CD14-positive monocyte (primary cell): ENCODE data around the gene HAUS5. TPM values are rescaled to one million over a fixed set of nuclear protein-coding genes. Genes with fewer than 3 reads are reported as not detected.
A peak's percentile ranks its signal among the peaks of the same experiment; 100 is the strongest.

Experiments
- DNase-seq, 3 donors: peaks; one replicate each; pipeline ENCODE4 v3.0.0-alpha.2; 2011 to 2022
- H2AFZ ChIP-seq: 2 replicates; pipeline ENCODE4 v1.6.0; 2012; ENCODE audit warnings: mild to moderate bottlenecking, low read depth, low read length, inconsistent platforms; ENCODE audit not compliant: insufficient read depth, poor library complexity, severe bottlenecking
- H3K27ac ChIP-seq, 2 donors: 1 replicate in 1 of 2; 2 replicates in 1 of 2; pipeline ENCODE4 v1.5.1; 2012 to 2013; ENCODE audit warnings: low read length in 2 of 2, control low read depth in 1 of 2, inconsistent platforms in 1 of 2, low read depth in 1 of 2, mild to moderate bottlenecking in 1 of 2
- H3K27me3 ChIP-seq, 2 donors: one replicate each; pipeline versions ENCODE4 v1.6.0 to v1.6.1; 2011 to 2013; ENCODE audit warnings: low read length in 2 of 2; ENCODE audit not compliant: control insufficient read depth in 2 of 2, insufficient read depth in 2 of 2
- H3K36me3 ChIP-seq, 2 donors: replicated peaks in 1 of 2; 1 replicate in 1 of 2; 2 replicates in 1 of 2; pipeline versions ENCODE4 v1.5.1 to v1.6.1; 2012 to 2013; ENCODE audit warnings: low read length in 2 of 2, control low read depth in 1 of 2, inconsistent platforms in 1 of 2, mild to moderate bottlenecking in 1 of 2; ENCODE audit not compliant: insufficient read depth in 2 of 2, control insufficient read depth in 1 of 2
- H3K4me1 ChIP-seq, 2 donors: 1 replicate in 1 of 2; 2 replicates in 1 of 2; pipeline versions ENCODE4 v1.5.1 to v1.6.1; 2012 to 2013; ENCODE audit warnings: low read length in 2 of 2, control low read depth in 1 of 2, inconsistent platforms in 1 of 2, mild to moderate bottlenecking in 1 of 2, moderate library complexity in 1 of 2; ENCODE audit not compliant: insufficient read depth in 2 of 2, control insufficient read depth in 1 of 2
- H3K4me2 ChIP-seq: replicated peaks from 2 replicates; pipeline ENCODE3; 2012; ENCODE audit warnings: low read length, moderate library complexity, mild to moderate bottlenecking; ENCODE audit not compliant: poor library complexity, severe bottlenecking; ENCODE audit errors: extremely low read depth
- H3K4me3 ChIP-seq, 3 experiments: fragments of 200-600 bp in 1 of 3; sonication (generic) in 1 of 3; replicated peaks in 1 of 3; 1 replicate in 2 of 3; 2 replicates in 1 of 3; pipeline ENCODE4 v1.5.1; 2011 to 2013; ENCODE audit warnings: low read length in 3 of 3, mild to moderate bottlenecking in 3 of 3, control low read depth in 2 of 3, low read depth in 2 of 3, inconsistent platforms in 1 of 3, moderate library complexity in 1 of 3
- H3K79me2 ChIP-seq: 2 replicates; pipeline ENCODE4 v1.6.0; 2012; ENCODE audit warnings: mild to moderate bottlenecking, control low read depth, inconsistent platforms, low read length, moderate library complexity; ENCODE audit not compliant: insufficient read depth
- H3K9ac ChIP-seq: 2 replicates; pipeline ENCODE4 v1.6.0; 2017; ENCODE audit warnings: low read length, mild to moderate bottlenecking; ENCODE audit not compliant: insufficient read depth, poor library complexity, severe bottlenecking
- H3K9me3 ChIP-seq, 2 donors: replicated peaks in 1 of 2; 1 replicate in 1 of 2; 2 replicates in 1 of 2; pipeline versions ENCODE4 v1.5.1 to v1.6.1; 2012 to 2013; ENCODE audit warnings: low read length in 2 of 2, control low read depth in 1 of 2; ENCODE audit not compliant: control insufficient read depth in 1 of 2, insufficient read depth in 1 of 2
- H4K20me1 ChIP-seq: 2 replicates; pipeline ENCODE4 v1.6.0; 2012; ENCODE audit warnings: mild to moderate bottlenecking, low read length, control low read depth, moderate library complexity; ENCODE audit not compliant: insufficient read depth
- H3K27ac Mint-ChIP-seq, 7 donors: one replicate each; pipeline ENCODE4 v1.8.0; 2020; ENCODE audit warnings: mild to moderate bottlenecking in 7 of 7, mixed read lengths in 7 of 7, moderate library complexity in 6 of 7, inconsistent platforms in 2 of 7
- H3K27me3 Mint-ChIP-seq, 3 donors: one replicate each; pipeline ENCODE4 v1.8.0; 2021 to 2022; ENCODE audit warnings: low read depth in 3 of 3, mild to moderate bottlenecking in 3 of 3, mixed read lengths in 3 of 3, moderate library complexity in 3 of 3, inconsistent platforms in 1 of 3
- H3K36me3 Mint-ChIP-seq, 2 donors: one replicate each; pipeline ENCODE4 v1.8.0; 2020; ENCODE audit warnings: mixed read lengths in 2 of 2, inconsistent platforms in 1 of 2, mild to moderate bottlenecking in 1 of 2
- H3K4me1 Mint-ChIP-seq: one replicate; pipeline ENCODE4 v1.8.0; 2020; ENCODE audit warnings: mild to moderate bottlenecking, mixed read lengths
- H3K4me3 Mint-ChIP-seq, 2 donors: one replicate each; pipeline ENCODE4 v1.8.0; 2020; ENCODE audit warnings: mild to moderate bottlenecking in 2 of 2, mixed read lengths in 2 of 2, moderate library complexity in 1 of 2
- H3K9me3 Mint-ChIP-seq, 7 donors: one replicate each; pipeline ENCODE4 v1.8.0; 2020 to 2022; ENCODE audit warnings: mixed read lengths in 7 of 7, mild to moderate bottlenecking in 6 of 7, moderate library complexity in 6 of 7, inconsistent platforms in 2 of 7
- CTCF ChIP-seq: fragments of 200-600 bp; IDR thresholded peaks from one replicate; pipeline ENCODE4 v1.8.0; 2022; ENCODE audit warnings: antibody characterized with exemption, mild to moderate bottlenecking
- WGBS: methylation state at CpG from one replicate; pipeline ENCODE4 v1.1.5; 2013; ENCODE audit warnings: missing lambda C conversion rate; ENCODE audit not compliant: insufficient coverage; 5-methylcytosine and 5-hydroxymethylcytosine counted together
- intact Hi-C, 2 donors: fragments of 100-400 bp; cut with micrococcal nuclease; formaldehyde crosslinking; loops; one replicate each; pipeline versions ENCODE4 v1.15.0 to v1.15.1; 2023
- polyA plus RNA-seq, 3 donors: library from polyadenylated mRNA; depleted of rRNA in 1 of 3; unstranded in 2 of 3; stranded (reverse) in 1 of 3; fragments of 300-500 nt in 2 of 3; fragments of >200 nt in 1 of 3; fragmentation: Illumina TruSeq in 2 of 3; gene quantifications; 1 replicate in 2 of 3; 2 replicates in 1 of 3; pipeline ENCODE4 v1.2.3, GENCODE V29; 2012 to 2021

HAUS5 gene
- polyA plus RNA-seq, 3 donors, result 0.94 to 6.3 (median 0.99) TPM

- intact Hi-C loops, result no loop called here
- H3K27me3 Mint-ChIP-seq, result peaks cover 42 to 51% (median 50%) of the 10 kb centered on the region in 3 donors
- no peak overlapping the region for H3K27ac ChIP-seq
- 87% methylated on average over 6 of the region's 6 CpGs for WGBS
- H3K4me3 Mint-ChIP-seq, result peak overlapping the region in 1 of 2 donors; percentile 30
- H3K4me1 ChIP-seq, result peaks cover 0 to 6% of the 10 kb centered on the region in 2 donors
- no peak for TF ChIP-seq CTCF
- H3K4me2 ChIP-seq, result no peak overlapping the region
- no peak overlapping the region for H3K27ac Mint-ChIP-seq
- H3K36me3 ChIP-seq, result peaks cover 0 to 9% of the 10 kb centered on the region in 2 donors
- no peak overlapping the region for H2AFZ ChIP-seq
- DNase-seq, result no peak
- peaks cover 0 to 2% of the 10 kb centered on the region in 2 donors for H3K36me3 Mint-ChIP-seq
- H3K9ac ChIP-seq, result no peak overlapping the region
- H3K9me3 ChIP-seq, result peaks cover 0 to 7% of the 10 kb centered on the region in 2 donors
- no peak overlapping the region for H3K4me3 ChIP-seq
- no peaks in the 10 kb centered on the region for H4K20me1 ChIP-seq
- peaks cover 9 to 29% of the 10 kb centered on the region in 2 donors for H3K27me3 ChIP-seq
- H3K9me3 Mint-ChIP-seq, result peaks cover 0 to 9% (median 0%) of the 10 kb centered on the region in 7 donors
- peaks cover 6% of the 10 kb centered on the region for H3K4me1 Mint-ChIP-seq
- H3K79me2 ChIP-seq, result no peaks in the 10 kb centered on the region
Observed at GRCh38 chr19:35669566-35669965, 57.0 kb downstream of the HAUS5 start.

- Histone ChIP-seq H3K79me2 (no peaks in the 10 kb centered on the region), H3K27me3 (peaks cover 9 to 32% of the 10 kb centered on the region in 2 donors), H3K4me3 (no peak overlapping the region), H3K9ac (no peak overlapping the region), H2AFZ (no peak overlapping the region), H3K9me3 (peaks cover 0 to 7% of the 10 kb centered on the region in 2 donors), H3K36me3 (peaks cover 0 to 7% of the 10 kb centered on the region in 2 donors), H3K4me1 (peaks cover 0 to 6% of the 10 kb centered on the region in 2 donors), H3K27ac (no peak overlapping the region), H3K4me2 (no peak overlapping the region), H4K20me1 (no peaks in the 10 kb centered on the region)
- Mint-ChIP-seq H3K4me1 (peaks cover 6% of the 10 kb centered on the region), H3K36me3 (peaks cover 0 to 2% of the 10 kb centered on the region in 2 donors), H3K4me3 (peak overlapping the region in 1 of 2 donors; percentile 30), H3K9me3 (peaks cover 0 to 9% (median 0%) of the 10 kb centered on the region in 7 donors), H3K27me3 (peaks cover 46 to 55% (median 54%) of the 10 kb centered on the region in 3 donors), H3K27ac (no peak overlapping the region)
- DNase-seq, result no peak
- intact Hi-C loops, result no loop called here
- WGBS, result 71% methylated on average over 3 of the region's 4 CpGs
- TF ChIP-seq CTCF, result no peak
Observed at GRCh38 chr19:35669974-35670373, 57.4 kb downstream of the HAUS5 start.
